Suprapubic skin (tissue), 4 donors: ENCODE measurements around the gene C5orf63. TPM values are rescaled to one million over a fixed set of nuclear protein-coding genes. Genes with fewer than 3 reads are reported as not detected.

Experiments
- DNase-seq, 2 donors: peaks; one replicate each; pipeline ENCODE4 v3.0.0-alpha.2; 2019; ENCODE audit warnings: low spot score in 2 of 2
- H3K27ac ChIP-seq: fragments of 200-600 bp; sonication (generic); one replicate; pipeline ENCODE4 v1.5.1; 2019
- H3K27me3 ChIP-seq: fragments of 200-600 bp; sonication (generic); one replicate; pipeline ENCODE4 v1.5.1; 2019
- H3K36me3 ChIP-seq: fragments of 200-600 bp; sonication (generic); one replicate; pipeline ENCODE4 v1.5.1; 2019
- H3K4me1 ChIP-seq: fragments of 200-600 bp; sonication (generic); one replicate; pipeline ENCODE4 v1.5.1; 2019
- H3K4me3 ChIP-seq: fragments of 200-600 bp; sonication (generic); one replicate; pipeline ENCODE4 v1.5.1; 2019; ENCODE audit warnings: mild to moderate bottlenecking
- H3K9me3 ChIP-seq: fragments of 200-600 bp; sonication (generic); one replicate; pipeline ENCODE4 v1.5.1; 2019
- CTCF ChIP-seq, 2 donors: fragments of 200-600 bp in 1 of 2; fragments of 450-650 bp in 1 of 2; sonication (generic) in 1 of 2; IDR thresholded peaks; one replicate each; pipeline ENCODE4 v1.5.1; 2016 to 2019; ENCODE audit warnings: antibody characterized with exemption in 2 of 2, mild to moderate bottlenecking in 1 of 2, moderate library complexity in 1 of 2
- EP300 ChIP-seq: sonication (generic); formaldehyde crosslinking; IDR thresholded peaks from one replicate; pipeline ENCODE4 v1.6.1; 2017; ENCODE audit warnings: antibody characterized with exemption
- POLR2A ChIP-seq, 2 donors: fragments of 450-650 bp; IDR thresholded peaks; one replicate each; pipeline ENCODE4 v1.6.1; 2017; ENCODE audit warnings: antibody characterized with exemption in 2 of 2, mild to moderate bottlenecking in 2 of 2, moderate library complexity in 2 of 2
- POLR2AphosphoS5 ChIP-seq, 3 donors: sonication (generic); formaldehyde crosslinking; IDR thresholded peaks; one replicate each; pipeline ENCODE4 v1.6.1; 2017; ENCODE audit warnings: antibody characterized with exemption in 3 of 3
- WGBS: methylation state at CpG from one replicate; pipeline ENCODE4 v1.1.5; 2018; 5-methylcytosine and 5-hydroxymethylcytosine counted together
- total RNA-seq, 4 donors: library from RNA; depleted of rRNA; stranded (reverse); fragments of >200 nt; gene quantifications; one replicate each; pipeline ENCODE4 v1.1.0, GENCODE V29; 2016

The C5orf63 gene
- total RNA-seq, 4 donors from 2014 or later = 0.98 to 9.5 (median 2.0) TPM

- TF ChIP-seq POLR2A (IDR thresholded peaks at IDR 0.05) (no peak), EP300 (no peak), CTCF (IDR thresholded peaks at IDR 0.05) (no peak), POLR2AphosphoS5 (IDR thresholded peaks at IDR 0.05) (no peak)
- Histone ChIP-seq H3K27me3 (no peaks in the 10 kb centered on the region), H3K36me3 (no peaks in the 10 kb centered on the region), H3K4me3 (no peak overlapping the region), H3K4me1 (peaks cover 5% of the 10 kb centered on the region), H3K9me3 (no peaks in the 10 kb centered on the region), H3K27ac (no peak overlapping the region)
- WGBS = 87% methylated on average over 3 of the region's 3 CpGs
- DNase-seq = no peak
Observed at GRCh38 chr5:127074466-127074865, 1.2 kb upstream of the C5orf63 start.

GRCh38 chr5:127070243-127070642 is 3.1 kb downstream of the C5orf63 start:
- Histone ChIP-seq H3K4me3 (no peak overlapping the region), H3K27me3 (no peaks in the 10 kb centered on the region), H3K9me3 (no peaks in the 10 kb centered on the region), H3K36me3 (no peaks in the 10 kb centered on the region), H3K4me1 (peaks cover 5% of the 10 kb centered on the region), H3K27ac (no peak overlapping the region)
- 90% methylated on average over 2 of the region's 2 CpGs for WGBS
- TF ChIP-seq POLR2A (IDR thresholded peaks at IDR 0.05) (no peak), CTCF (IDR thresholded peaks at IDR 0.05) (no peak), EP300 (no peak), POLR2AphosphoS5 (IDR thresholded peaks at IDR 0.05) (no peak)
- DNase-seq = no peak

GRCh38 chr5:127068493-127069214 is 4.6 kb downstream of the C5orf63 start:
- Histone ChIP-seq H3K4me1 (peaks cover 5% of the 10 kb centered on the region), H3K27me3 (no peaks in the 10 kb centered on the region), H3K27ac (no peak overlapping the region), H3K4me3 (no peak overlapping the region), H3K36me3 (no peaks in the 10 kb centered on the region), H3K9me3 (no peaks in the 10 kb centered on the region)
- no peak for TF ChIP-seq CTCF (IDR thresholded peaks at IDR 0.05)
- no peak for TF ChIP-seq POLR2A (IDR thresholded peaks at IDR 0.05)
- no peak for TF ChIP-seq POLR2AphosphoS5 (IDR thresholded peaks at IDR 0.05)
- no peak for TF ChIP-seq EP300
- no peak for DNase-seq
- WGBS = 56% methylated on average over 2 of the region's 2 CpGs

GRCh38 chr5:127066721-127067120 is 6.6 kb downstream of the C5orf63 start:
- DNase-seq = no peak
- TF ChIP-seq EP300 = no peak
- no peak for TF ChIP-seq CTCF (IDR thresholded peaks at IDR 0.05)
- TF ChIP-seq POLR2AphosphoS5 (IDR thresholded peaks at IDR 0.05) = no peak
- no peak for TF ChIP-seq POLR2A (IDR thresholded peaks at IDR 0.05)
- no peaks in the 10 kb centered on the region for H3K27me3 ChIP-seq
- H3K36me3 ChIP-seq = no peaks in the 10 kb centered on the region
- H3K4me3 ChIP-seq = no peak overlapping the region
- no peak overlapping the region for H3K27ac ChIP-seq
- no peaks in the 10 kb centered on the region for H3K4me1 ChIP-seq
- H3K9me3 ChIP-seq = no peaks in the 10 kb centered on the region

- Histone ChIP-seq H3K27me3 (no peaks in the 10 kb centered on the region), H3K4me1 (no peaks in the 10 kb centered on the region), H3K27ac (no peak overlapping the region), H3K9me3 (no peaks in the 10 kb centered on the region), H3K36me3 (no peaks in the 10 kb centered on the region), H3K4me3 (no peak overlapping the region)
- TF ChIP-seq POLR2AphosphoS5 (IDR thresholded peaks at IDR 0.05) = no peak
- TF ChIP-seq CTCF (IDR thresholded peaks at IDR 0.05) = no peak
- no peak for TF ChIP-seq EP300
- TF ChIP-seq POLR2A (IDR thresholded peaks at IDR 0.05) = no peak
- WGBS = 88% methylated on average over 4 of the region's 4 CpGs
- DNase-seq = no peak
Observed at GRCh38 chr5:127064253-127064840, 9.0 kb downstream of the C5orf63 start.
